K562 (cell line): ENCODE measurements around the gene C2CD2L. TPM values are rescaled to one million over a fixed set of nuclear protein-coding genes. Genes with fewer than 3 reads are reported as not detected.

Experiments
- ATF7 ChIP-seq: fragments of 450-650 bp; IDR thresholded peaks from 2 replicates; pipeline ENCODE4 v1.7.1; 2014; ENCODE audit warnings: mild to moderate bottlenecking, moderate library complexity
- CHCHD3 ChIP-seq: fragments of 250-450 bp; sonication (Bioruptor Pico); IDR thresholded peaks from 2 replicates; pipeline ENCODE4 v2.1.2; 2022; ENCODE audit warnings: mild to moderate bottlenecking
- HIVEP1 ChIP-seq: fragments of 250-450 bp; sonication (Bioruptor Pico); IDR thresholded peaks from 2 replicates; pipeline ENCODE4 v1.4.0; 2020; ENCODE audit warnings: mild to moderate bottlenecking
- KAT2B ChIP-seq: IDR thresholded peaks from one replicate; pipeline ENCODE4 v1.6.1; 2012; ENCODE audit warnings: low read depth, mild to moderate bottlenecking, control low read depth, inconsistent platforms, low read length, moderate library complexity
- PHTF2 ChIP-seq: fragments of 250-450 bp; sonication (Bioruptor Pico); IDR thresholded peaks from 2 replicates; pipeline ENCODE4 v1.5.0; 2021; ENCODE audit warnings: mild to moderate bottlenecking
- POLR2A ChIP-seq: fragments of 450-650 bp; conservative IDR thresholded peaks from 2 replicates; pipeline ENCODE4 v1.6.1; 2016
- SAFB2 ChIP-seq: fragments of 200-400 bp; formaldehyde crosslinking; IDR thresholded peaks from 2 replicates; pipeline ENCODE4 v1.6.1; 2018; ENCODE audit warnings: borderline replicate concordance, low read length, low read depth, moderate library complexity; ENCODE audit not compliant: severe bottlenecking
- SMC3 ChIP-seq: conservative IDR thresholded peaks from 2 replicates; pipeline ENCODE4 v1.6.1; 2011; ENCODE audit warnings: low read depth, low read length, improper control_type of control experiment; ENCODE audit not compliant: insufficient read depth
- TAF1 ChIP-seq: IDR thresholded peaks from 2 replicates; pipeline ENCODE4 v1.6.1; 2011; ENCODE audit warnings: mild to moderate bottlenecking, low read length, moderate library complexity; ENCODE audit not compliant: insufficient read depth, control insufficient read depth, severe bottlenecking; ENCODE audit errors: extremely low read depth
- TAF9B ChIP-seq: fragments of 450-650 bp; IDR thresholded peaks from 2 replicates; pipeline ENCODE4 v1.6.1; 2018; ENCODE audit warnings: mild to moderate bottlenecking; ENCODE audit not compliant: partially characterized antibody
- XRCC4 ChIP-seq: IDR thresholded peaks from one replicate; pipeline ENCODE4 v1.6.1; 2011; ENCODE audit not compliant: insufficient read depth, insufficient read length; ENCODE audit errors: extremely low read depth
- ZFPM2 ChIP-seq: fragments of 250-450 bp; sonication (Bioruptor Pico); IDR thresholded peaks from 2 replicates; pipeline ENCODE4 v1.5.1; 2022; ENCODE audit warnings: mild to moderate bottlenecking
- ZNF133 ChIP-seq: fragments of 250-450 bp; sonication (Bioruptor Pico); IDR thresholded peaks from 2 replicates; pipeline ENCODE4 v1.4.0; 2020; ENCODE audit warnings: mild to moderate bottlenecking
- polyA plus RNA-seq, 8 experiments: library from polyadenylated mRNA; depleted of rRNA in 4 of 8; stranded (reverse) in 5 of 8; unstranded in 3 of 8; fragments of >200 nt; fragmentation: Nextera tagmentation in 2 of 8; fragmentation: Illumina TruSeq in 1 of 8; extraction: Ambion mirVana in 2 of 8; extraction: Trizol in 1 of 8; gene quantifications; 2 replicates each; pipeline versions ENCODE4 v1.2.1 to v1.2.3, GENCODE V29; 2011 to 2014; ENCODE audit warnings: inconsistent platforms in 1 of 8, missing spikeins in 1 of 8
- total RNA-seq, 7 experiments: library from RNA; depleted of rRNA in 6 of 7; stranded (reverse); fragments of >200 nt in 6 of 7; fragmentation: Illumina TruSeq in 2 of 7; extraction: Trizol in 2 of 7; gene quantifications; 2 replicates each; pipeline versions ENCODE4 v1.2.1 to v1.2.3, GENCODE V29; 2011 to 2021; ENCODE audit warnings: low replicate concordance in 1 of 7
- TF ChIP-seq, protein P1 (sequence below), 2 experiments: fragments of 250-450 bp in 1 of 2; fragments of 450-650 bp in 1 of 2; sonication (Bioruptor Pico) in 1 of 2; IDR thresholded peaks; 2 replicates each; pipeline versions ENCODE4 v1.6.1 to v1.8.0; 2016 to 2021; ENCODE audit warnings: mild to moderate bottlenecking in 2 of 2, moderate library complexity in 2 of 2, missing compliant biosample characterization in 1 of 2, missing genetic modification characterization in 1 of 2
- TF ChIP-seq, protein P2 (sequence below), 2 experiments: fragments of 450-650 bp; IDR thresholded peaks; 2 replicates each; pipeline ENCODE4 v1.6.1; 2016
- TF ChIP-seq, protein P3 (sequence below): fragments of 200-400 bp; formaldehyde crosslinking; IDR thresholded peaks from 2 replicates; pipeline ENCODE4 v1.6.1; 2017; ENCODE audit warnings: mild to moderate bottlenecking, low read depth, low read length, moderate library complexity
- TF ChIP-seq, protein P4 (sequence below): fragments of 450-650 bp; IDR thresholded peaks from 2 replicates; pipeline ENCODE4 v1.7.1; 2018; ENCODE audit warnings: mild to moderate bottlenecking, low read depth; ENCODE audit not compliant: partially characterized antibody

The C2CD2L gene
- total and polyA plus RNA-seq, 9 of the 15 experiments (the other 6 are each of a cell fraction or from before 2014, with no cell fraction given), result 0.66 to 41.2 (median 14.8) TPM

DNA sequence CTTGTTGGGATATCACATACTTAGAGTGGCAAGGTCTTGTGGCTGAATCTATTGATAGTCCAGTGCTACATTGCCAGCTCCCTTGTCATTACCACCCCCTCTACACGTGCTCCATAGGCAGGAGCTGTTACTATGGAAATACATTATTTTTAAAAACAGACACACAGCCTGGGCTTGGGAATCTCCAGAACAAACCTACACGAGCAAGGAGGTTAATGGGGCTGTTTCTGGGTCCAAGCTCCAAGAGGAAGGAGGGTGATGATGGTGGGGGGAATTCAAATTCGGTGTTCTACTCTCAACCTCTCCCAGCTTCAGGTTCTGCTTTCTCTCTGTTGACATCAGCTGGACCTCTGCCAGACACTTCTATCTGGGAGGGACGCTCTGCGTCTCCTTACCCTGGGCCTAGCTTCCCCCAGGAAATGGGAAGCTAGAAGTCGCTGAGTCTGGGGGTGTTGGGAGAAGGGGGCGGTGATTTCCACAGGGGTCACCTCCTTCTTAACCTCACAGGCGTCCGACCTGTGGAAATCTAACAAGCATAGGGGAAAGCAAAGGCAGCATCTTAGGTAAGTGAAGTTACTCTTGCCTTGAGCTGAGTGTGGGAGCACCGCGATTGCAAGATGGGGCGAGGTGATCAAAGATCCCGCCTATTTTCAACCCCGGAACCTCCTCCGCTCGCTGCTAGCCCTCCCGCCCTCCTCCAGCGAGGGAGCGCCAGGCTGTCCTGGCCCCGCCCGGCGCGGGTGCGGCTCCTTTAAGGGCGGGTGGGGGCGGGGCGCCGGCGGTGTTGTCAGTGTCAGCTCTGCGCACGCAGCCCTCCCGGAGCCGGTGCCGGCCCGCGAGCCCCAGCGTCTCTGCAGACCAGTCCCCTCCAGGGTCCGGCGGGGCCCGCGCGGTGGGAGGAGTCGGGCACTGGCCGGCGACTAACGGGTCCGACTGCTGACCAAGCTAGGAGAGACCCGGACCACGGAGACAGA is at the start of gene C2CD2L (continued):
- TF ChIP-seq, protein P1, sequence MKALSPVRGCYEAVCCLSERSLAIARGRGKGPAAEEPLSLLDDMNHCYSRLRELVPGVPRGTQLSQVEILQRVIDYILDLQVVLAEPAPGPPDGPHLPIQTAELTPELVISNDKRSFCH (CRISPR knock-in tag; IDR thresholded peaks at IDR 0.05), result no peak
- TF ChIP-seq, protein P1 (tag; IDR thresholded peaks at IDR 0.05), result no peak; the same call in 1 of the 2 replicates
- TF ChIP-seq CHCHD3 (CRISPR knock-in tag) (no peak), SMC3 (no peak), ZFPM2 (CRISPR knock-in tag) (no peak), POLR2A (peak; percentile 82), PHTF2 (CRISPR knock-in tag) (no peak), HIVEP1 (no peak), TAF9B (no peak), ZNF133 (no peak), ATF7 (peak; percentile 84), XRCC4 (no peak), KAT2B (no peak), TAF1 (peak; percentile 28), SAFB2 (no peak)
- TF ChIP-seq, protein P2, sequence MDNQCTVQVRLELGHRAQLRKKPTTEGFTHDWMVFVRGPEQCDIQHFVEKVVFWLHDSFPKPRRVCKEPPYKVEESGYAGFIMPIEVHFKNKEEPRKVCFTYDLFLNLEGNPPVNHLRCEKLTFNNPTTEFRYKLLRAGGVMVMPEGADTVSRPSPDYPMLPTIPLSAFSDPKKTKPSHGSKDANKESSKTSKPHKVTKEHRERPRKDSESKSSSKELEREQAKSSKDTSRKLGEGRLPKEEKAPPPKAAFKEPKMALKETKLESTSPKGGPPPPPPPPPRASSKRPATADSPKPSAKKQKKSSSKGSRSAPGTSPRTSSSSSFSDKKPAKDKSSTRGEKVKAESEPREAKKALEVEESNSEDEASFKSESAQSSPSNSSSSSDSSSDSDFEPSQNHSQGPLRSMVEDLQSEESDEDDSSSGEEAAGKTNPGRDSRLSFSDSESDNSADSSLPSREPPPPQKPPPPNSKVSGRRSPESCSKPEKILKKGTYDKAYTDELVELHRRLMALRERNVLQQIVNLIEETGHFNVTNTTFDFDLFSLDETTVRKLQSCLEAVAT (IDR thresholded peaks at IDR 0.05), result peak in 1 of 2 experiments; percentile 86; a peak in 2 of 4 replicates
- TF ChIP-seq, protein P3, sequence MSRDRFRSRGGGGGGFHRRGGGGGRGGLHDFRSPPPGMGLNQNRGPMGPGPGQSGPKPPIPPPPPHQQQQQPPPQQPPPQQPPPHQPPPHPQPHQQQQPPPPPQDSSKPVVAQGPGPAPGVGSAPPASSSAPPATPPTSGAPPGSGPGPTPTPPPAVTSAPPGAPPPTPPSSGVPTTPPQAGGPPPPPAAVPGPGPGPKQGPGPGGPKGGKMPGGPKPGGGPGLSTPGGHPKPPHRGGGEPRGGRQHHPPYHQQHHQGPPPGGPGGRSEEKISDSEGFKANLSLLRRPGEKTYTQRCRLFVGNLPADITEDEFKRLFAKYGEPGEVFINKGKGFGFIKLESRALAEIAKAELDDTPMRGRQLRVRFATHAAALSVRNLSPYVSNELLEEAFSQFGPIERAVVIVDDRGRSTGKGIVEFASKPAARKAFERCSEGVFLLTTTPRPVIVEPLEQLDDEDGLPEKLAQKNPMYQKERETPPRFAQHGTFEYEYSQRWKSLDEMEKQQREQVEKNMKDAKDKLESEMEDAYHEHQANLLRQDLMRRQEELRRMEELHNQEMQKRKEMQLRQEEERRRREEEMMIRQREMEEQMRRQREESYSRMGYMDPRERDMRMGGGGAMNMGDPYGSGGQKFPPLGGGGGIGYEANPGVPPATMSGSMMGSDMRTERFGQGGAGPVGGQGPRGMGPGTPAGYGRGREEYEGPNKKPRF, result no peak
- TF ChIP-seq, protein P4, sequence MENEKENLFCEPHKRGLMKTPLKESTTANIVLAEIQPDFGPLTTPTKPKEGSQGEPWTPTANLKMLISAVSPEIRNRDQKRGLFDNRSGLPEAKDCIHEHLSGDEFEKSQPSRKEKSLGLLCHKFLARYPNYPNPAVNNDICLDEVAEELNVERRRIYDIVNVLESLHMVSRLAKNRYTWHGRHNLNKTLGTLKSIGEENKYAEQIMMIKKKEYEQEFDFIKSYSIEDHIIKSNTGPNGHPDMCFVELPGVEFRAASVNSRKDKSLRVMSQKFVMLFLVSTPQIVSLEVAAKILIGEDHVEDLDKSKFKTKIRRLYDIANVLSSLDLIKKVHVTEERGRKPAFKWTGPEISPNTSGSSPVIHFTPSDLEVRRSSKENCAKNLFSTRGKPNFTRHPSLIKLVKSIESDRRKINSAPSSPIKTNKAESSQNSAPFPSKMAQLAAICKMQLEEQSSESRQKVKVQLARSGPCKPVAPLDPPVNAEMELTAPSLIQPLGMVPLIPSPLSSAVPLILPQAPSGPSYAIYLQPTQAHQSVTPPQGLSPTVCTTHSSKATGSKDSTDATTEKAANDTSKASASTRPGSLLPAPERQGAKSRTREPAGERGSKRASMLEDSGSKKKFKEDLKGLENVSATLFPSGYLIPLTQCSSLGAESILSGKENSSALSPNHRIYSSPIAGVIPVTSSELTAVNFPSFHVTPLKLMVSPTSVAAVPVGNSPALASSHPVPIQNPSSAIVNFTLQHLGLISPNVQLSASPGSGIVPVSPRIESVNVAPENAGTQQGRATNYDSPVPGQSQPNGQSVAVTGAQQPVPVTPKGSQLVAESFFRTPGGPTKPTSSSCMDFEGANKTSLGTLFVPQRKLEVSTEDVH, result no peak
